HL-60 (cell line): Measurements from ENCODE around the gene WRAP73.
A peak's percentile ranks its signal among the peaks of the same experiment; 100 is the strongest.

Source experiments
- DNase-seq, 2 experiments: peaks; one replicate each; pipeline ENCODE4 v3.0.0-alpha.2; 2010 to 2020; ENCODE audit warnings: low read depth in 1 of 2, low spot score in 1 of 2
- H3K27ac ChIP-seq: fragments of 250-450 bp; sonication (Bioruptor Pico); replicated peaks from 2 replicates; pipeline ENCODE4 v1.5.1; 2020; ENCODE audit warnings: mild to moderate bottlenecking, moderate library complexity
- H3K27me3 ChIP-seq: fragments of 250-450 bp; sonication (Bioruptor Pico); 2 replicates; pipeline ENCODE4 v1.5.1; 2021; ENCODE audit warnings: mild to moderate bottlenecking, moderate library complexity; ENCODE audit not compliant: insufficient read depth, poor library complexity, severe bottlenecking
- H3K4me3 ChIP-seq: replicated peaks from 2 replicates; pipeline ENCODE4 v1.5.1; 2011; ENCODE audit warnings: mild to moderate bottlenecking, control low read depth, low read length; ENCODE audit not compliant: insufficient read depth
- GABPA ChIP-seq: IDR thresholded peaks from 2 replicates; pipeline ENCODE4 v1.6.1; 2012; ENCODE audit warnings: low read depth
- POLR2AphosphoS5 ChIP-seq: IDR thresholded peaks from 2 replicates; pipeline ENCODE4 v1.6.1; 2012; ENCODE audit warnings: low read depth
- SPI1 ChIP-seq: IDR thresholded peaks from 2 replicates; pipeline ENCODE4 v1.6.1; 2012; ENCODE audit warnings: low read depth, mild to moderate bottlenecking, borderline replicate concordance
- TF ChIP-seq, protein P1 (sequence below): IDR thresholded peaks from one replicate; pipeline ENCODE4 v1.5.1; 2011; ENCODE audit warnings: low read length, control low read depth, inconsistent platforms; ENCODE audit not compliant: insufficient read depth
- TF ChIP-seq, protein P2 (sequence below): IDR thresholded peaks from 2 replicates; pipeline ENCODE4 v1.6.1; 2012; ENCODE audit warnings: low read depth; ENCODE audit not compliant: insufficient replicate concordance

Gene WRAP73

DNA sequence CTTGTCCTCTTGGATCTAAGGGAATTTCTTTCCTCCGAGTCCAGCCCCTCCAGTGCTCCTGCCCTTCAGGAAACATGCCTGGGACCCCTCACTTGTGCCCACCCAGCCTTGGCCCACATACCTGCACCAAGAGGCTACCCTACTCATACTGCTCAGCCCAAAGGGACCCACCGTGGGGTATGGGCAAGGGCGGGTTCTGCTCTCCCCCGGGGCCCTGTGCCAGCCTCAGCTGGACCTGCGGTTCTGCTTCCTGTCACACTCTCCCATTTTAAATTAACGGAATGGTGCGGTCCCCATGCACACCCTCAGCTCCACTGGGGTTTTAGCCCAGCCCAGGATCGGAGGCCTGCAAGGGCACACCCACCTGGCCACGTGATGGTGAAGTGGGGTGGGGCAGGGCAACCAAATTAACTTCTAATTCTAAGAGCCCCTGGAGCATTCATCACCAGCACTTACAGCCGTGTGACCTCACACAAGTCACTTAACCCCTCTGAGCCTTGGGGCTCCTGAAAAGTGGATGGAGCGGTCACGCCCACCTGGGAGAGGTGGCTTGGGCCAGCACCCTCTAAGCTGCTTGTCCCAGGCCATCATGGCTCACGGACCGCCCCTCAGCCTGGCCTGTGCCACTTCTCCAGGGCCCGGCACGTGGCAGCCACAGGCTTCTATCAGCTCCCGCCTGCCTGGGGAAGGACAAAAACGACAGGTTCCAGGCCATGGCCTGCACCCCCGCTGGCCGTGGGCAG, 30.8 kb upstream of the WRAP73 start:
- TF ChIP-seq, protein P1, sequence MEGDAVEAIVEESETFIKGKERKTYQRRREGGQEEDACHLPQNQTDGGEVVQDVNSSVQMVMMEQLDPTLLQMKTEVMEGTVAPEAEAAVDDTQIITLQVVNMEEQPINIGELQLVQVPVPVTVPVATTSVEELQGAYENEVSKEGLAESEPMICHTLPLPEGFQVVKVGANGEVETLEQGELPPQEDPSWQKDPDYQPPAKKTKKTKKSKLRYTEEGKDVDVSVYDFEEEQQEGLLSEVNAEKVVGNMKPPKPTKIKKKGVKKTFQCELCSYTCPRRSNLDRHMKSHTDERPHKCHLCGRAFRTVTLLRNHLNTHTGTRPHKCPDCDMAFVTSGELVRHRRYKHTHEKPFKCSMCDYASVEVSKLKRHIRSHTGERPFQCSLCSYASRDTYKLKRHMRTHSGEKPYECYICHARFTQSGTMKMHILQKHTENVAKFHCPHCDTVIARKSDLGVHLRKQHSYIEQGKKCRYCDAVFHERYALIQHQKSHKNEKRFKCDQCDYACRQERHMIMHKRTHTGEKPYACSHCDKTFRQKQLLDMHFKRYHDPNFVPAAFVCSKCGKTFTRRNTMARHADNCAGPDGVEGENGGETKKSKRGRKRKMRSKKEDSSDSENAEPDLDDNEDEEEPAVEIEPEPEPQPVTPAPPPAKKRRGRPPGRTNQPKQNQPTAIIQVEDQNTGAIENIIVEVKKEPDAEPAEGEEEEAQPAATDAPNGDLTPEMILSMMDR: no peak
- TF ChIP-seq SPI1: no peak
- no peak for TF ChIP-seq GABPA
- no peak for TF ChIP-seq POLR2AphosphoS5
- TF ChIP-seq, protein P2, sequence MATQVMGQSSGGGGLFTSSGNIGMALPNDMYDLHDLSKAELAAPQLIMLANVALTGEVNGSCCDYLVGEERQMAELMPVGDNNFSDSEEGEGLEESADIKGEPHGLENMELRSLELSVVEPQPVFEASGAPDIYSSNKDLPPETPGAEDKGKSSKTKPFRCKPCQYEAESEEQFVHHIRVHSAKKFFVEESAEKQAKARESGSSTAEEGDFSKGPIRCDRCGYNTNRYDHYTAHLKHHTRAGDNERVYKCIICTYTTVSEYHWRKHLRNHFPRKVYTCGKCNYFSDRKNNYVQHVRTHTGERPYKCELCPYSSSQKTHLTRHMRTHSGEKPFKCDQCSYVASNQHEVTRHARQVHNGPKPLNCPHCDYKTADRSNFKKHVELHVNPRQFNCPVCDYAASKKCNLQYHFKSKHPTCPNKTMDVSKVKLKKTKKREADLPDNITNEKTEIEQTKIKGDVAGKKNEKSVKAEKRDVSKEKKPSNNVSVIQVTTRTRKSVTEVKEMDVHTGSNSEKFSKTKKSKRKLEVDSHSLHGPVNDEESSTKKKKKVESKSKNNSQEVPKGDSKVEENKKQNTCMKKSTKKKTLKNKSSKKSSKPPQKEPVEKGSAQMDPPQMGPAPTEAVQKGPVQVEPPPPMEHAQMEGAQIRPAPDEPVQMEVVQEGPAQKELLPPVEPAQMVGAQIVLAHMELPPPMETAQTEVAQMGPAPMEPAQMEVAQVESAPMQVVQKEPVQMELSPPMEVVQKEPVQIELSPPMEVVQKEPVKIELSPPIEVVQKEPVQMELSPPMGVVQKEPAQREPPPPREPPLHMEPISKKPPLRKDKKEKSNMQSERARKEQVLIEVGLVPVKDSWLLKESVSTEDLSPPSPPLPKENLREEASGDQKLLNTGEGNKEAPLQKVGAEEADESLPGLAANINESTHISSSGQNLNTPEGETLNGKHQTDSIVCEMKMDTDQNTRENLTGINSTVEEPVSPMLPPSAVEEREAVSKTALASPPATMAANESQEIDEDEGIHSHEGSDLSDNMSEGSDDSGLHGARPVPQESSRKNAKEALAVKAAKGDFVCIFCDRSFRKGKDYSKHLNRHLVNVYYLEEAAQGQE: no peak
- DNase-seq: no peak
- no peak overlapping the region for H3K27ac ChIP-seq
- no peaks in the 10 kb centered on the region for H3K27me3 ChIP-seq
- no peak overlapping the region for H3K4me3 ChIP-seq

DNA sequence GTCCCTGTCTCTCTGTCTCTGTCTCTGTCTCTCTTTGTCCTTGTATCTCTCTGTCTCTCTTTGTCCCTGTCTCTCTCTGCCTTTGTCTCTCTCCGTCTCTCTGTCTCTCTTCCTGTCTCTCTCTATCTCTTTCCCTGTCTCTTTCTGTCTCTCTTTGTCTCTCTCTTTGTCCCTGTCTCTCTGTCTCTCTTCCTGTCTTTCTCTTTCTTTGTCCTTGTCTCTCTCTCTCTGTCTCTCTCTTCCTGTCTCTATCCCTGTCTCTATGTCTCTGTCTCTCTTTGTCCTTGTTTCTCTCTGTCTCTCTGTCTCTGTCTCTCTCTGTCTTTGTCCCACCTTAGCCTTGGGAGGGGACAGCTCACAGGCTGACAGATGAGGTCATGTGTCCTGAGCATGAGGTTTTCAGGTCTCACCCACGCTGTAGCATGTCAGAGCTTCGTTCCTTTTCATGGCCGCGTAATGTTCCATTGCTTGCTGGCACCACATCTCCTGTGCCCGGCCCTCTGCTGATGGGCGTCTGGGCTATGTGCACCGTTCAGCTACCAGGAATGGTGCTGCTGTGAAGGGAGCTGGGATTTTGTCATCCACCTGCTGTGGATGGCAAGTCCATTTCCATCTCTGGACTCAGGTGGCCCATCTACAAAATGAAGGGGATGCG, 30.0 kb upstream of the WRAP73 start:
- Histone ChIP-seq H3K27ac (no peak overlapping the region), H3K4me3 (no peak overlapping the region), H3K27me3 (no peaks in the 10 kb centered on the region)
- DNase-seq: no peak
- TF ChIP-seq, protein P2: no peak
- TF ChIP-seq GABPA (no peak), POLR2AphosphoS5 (no peak), SPI1 (no peak)
- TF ChIP-seq, protein P1: no peak

DNA sequence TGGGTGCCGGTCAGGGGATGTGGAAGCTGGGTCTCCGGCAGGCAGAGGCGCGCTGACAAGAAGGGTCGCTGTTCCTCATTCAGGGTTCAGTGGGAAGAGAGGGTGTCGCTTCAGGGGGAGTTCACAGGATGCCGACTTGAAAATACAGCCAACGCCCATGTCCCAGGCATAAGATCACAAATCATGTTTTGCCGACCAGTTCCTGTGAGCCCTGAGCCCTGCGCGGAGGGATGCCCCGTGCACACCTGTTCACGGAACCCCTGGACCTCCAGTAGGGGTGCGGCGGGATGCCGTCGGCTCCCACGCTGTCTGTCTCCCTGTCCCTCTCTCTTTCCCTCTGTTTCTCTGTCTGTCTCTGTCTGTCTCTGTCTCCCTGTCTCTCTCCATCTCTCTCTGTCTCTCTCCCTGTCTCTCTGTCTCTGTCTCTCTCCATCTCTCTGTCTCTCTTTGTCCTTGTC, 29.2 kb upstream of the WRAP73 start:
- no peak for TF ChIP-seq SPI1
- TF ChIP-seq, protein P1: no peak
- TF ChIP-seq GABPA: no peak
- TF ChIP-seq, protein P2: no peak
- no peak for TF ChIP-seq POLR2AphosphoS5
- peak overlapping the region; percentile 92 for H3K27ac ChIP-seq
- H3K27me3 ChIP-seq: no peaks in the 10 kb centered on the region
- H3K4me3 ChIP-seq: no peak overlapping the region
- peak in 1 of 2 experiments; percentile 18 for DNase-seq
